Measurements from ENCODE around the gene SYT5.
A peak's percentile ranks its signal among the peaks of the same experiment; 100 is the strongest.

- peak; percentile 65 for TF ChIP-seq CTCF (IDR thresholded peaks at IDR 0.05; ENCODE audit: low read depth, low read length, poor library complexity, severe bottlenecking)
- no peak for TF ChIP-seq EZH2phosphoT487 (IDR thresholded peaks at IDR 0.05; ENCODE audit: borderline replicate concordance, low read length)
These were observed 33.9 kb downstream of the SYT5 start for GRCh38 chr19:55146078-55146704.
